K562 (cell line): Measurements from ENCODE around the gene CDH16. TPM values are rescaled to one million over a fixed set of nuclear protein-coding genes. Genes with fewer than 3 reads are reported as not detected.

Experiments
- ATAC-seq: fragments of 200-7000 bp; cut with Tn5 transposase; 3 replicates; pipeline ENCODE4 v1.9.1; 2020; ENCODE audit warnings: moderate library complexity
- Bru-seq: library from RNA; stranded (reverse); fragments of 400-500 nt; gene quantifications from one replicate; lab custom pipeline; 2021; lab: Mats Ljungman, UMichigan
- BruChase-seq, 2 experiments: library from RNA; stranded (reverse); fragments of 400-500 nt; gene quantifications; one replicate each; lab custom pipeline; 2021; lab: Mats Ljungman, UMichigan
- BruUV-seq: library from RNA; stranded (reverse); fragments of 400-500 nt; replicated peaks from 2 replicates; lab custom pipeline; 2021; lab: Mats Ljungman, UMichigan
- CTCF ChIA-PET: fragments of 300-600 bp; formaldehyde crosslinking; extraction: SDS; loops from one replicate; lab custom pipeline; 2021; ENCODE audit warnings: low intra/inter-chr PET ratio; lab: Yijun Ruan, JAX
- POLR2A ChIA-PET: fragments of 300-600, 350-650 bp; sonication (Branson Sonifier 250); formaldehyde crosslinking; extraction: SDS; loops from one replicate; lab custom pipeline; 2021; ENCODE audit warnings: antibody characterized with exemption, inconsistent platforms; lab: Yijun Ruan, JAX
- DNase-seq, 4 experiments: peaks; one replicate each; pipeline versions ENCODE4 v3.0.0 to v3.0.0-alpha.2; 2011 to 2018; ENCODE audit warnings: low spot score in 3 of 4, mixed read lengths in 3 of 4; ENCODE audit errors: extremely low read depth in 1 of 4
- FAIRE-seq: peaks from 2 replicates; lab custom pipeline; 2011; peaks lifted over from hg19 to GRCh38; lab: Jason Lieb, UNC
- H2AFZ ChIP-seq: 2 replicates; pipeline ENCODE4 v1.6.0; 2011; ENCODE audit warnings: low read depth, low read length, control low read depth, inconsistent platforms
- H3K27ac ChIP-seq: fragments of 200-600 bp; 3 replicates; pipeline ENCODE4 v1.8.0; 2011; ENCODE audit warnings: low read depth, mild to moderate bottlenecking, control low read depth, inconsistent platforms, low read length, moderate library complexity, mixed read lengths; ENCODE audit errors: extremely low read depth
- H3K27me3 ChIP-seq, 2 experiments: fragments of 300-600 bp in 1 of 2; 2 replicates in 1 of 2; 3 replicates in 1 of 2; pipeline versions ENCODE4 v1.6.0 to v1.8.0; 2011; ENCODE audit warnings: inconsistent platforms in 2 of 2, low read length in 2 of 2, mild to moderate bottlenecking in 1 of 2, mixed read lengths in 1 of 2, moderate library complexity in 1 of 2; ENCODE audit not compliant: control insufficient read depth in 2 of 2, insufficient read depth in 2 of 2
- H3K36me3 ChIP-seq: fragments of 300-600 bp; 3 replicates; pipeline ENCODE4 v1.8.0; 2011; ENCODE audit warnings: mild to moderate bottlenecking, low read length, inconsistent platforms; ENCODE audit not compliant: control insufficient read depth, insufficient read depth
- H3K4me1 ChIP-seq, 2 experiments: fragments of 200-600 bp in 1 of 2; replicated peaks in 1 of 2; 2 replicates in 1 of 2; 3 replicates in 1 of 2; pipeline versions ENCODE4 v1.5.1 to v1.8.0; 2011; ENCODE audit warnings: inconsistent platforms in 2 of 2, low read length in 2 of 2, mild to moderate bottlenecking in 1 of 2, mixed read lengths in 1 of 2, moderate library complexity in 1 of 2; ENCODE audit not compliant: control insufficient read depth in 2 of 2, insufficient read depth in 2 of 2
- H3K4me2 ChIP-seq: 2 replicates; pipeline ENCODE4 v1.6.1; 2011; ENCODE audit warnings: low read length, control low read depth, inconsistent platforms, mixed read lengths; ENCODE audit not compliant: insufficient read depth
- H3K4me3 ChIP-seq: fragments of 200-600 bp; sonication (generic), shearing (Covaris generic); 2 replicates; pipeline ENCODE4 v1.5.1; 2016; ENCODE audit warnings: control low read depth, inconsistent platforms
- H3K79me2 ChIP-seq: fragments of 200-600 bp; 3 replicates; pipeline ENCODE4 v1.8.0; 2011; ENCODE audit warnings: low read length, inconsistent platforms; ENCODE audit not compliant: control insufficient read depth, insufficient read depth
- H3K9ac ChIP-seq, 2 experiments: 2 replicates each; pipeline versions ENCODE4 v1.6.0 to v1.6.1; 2011; ENCODE audit warnings: low read depth in 2 of 2, low read length in 2 of 2, control low read depth in 1 of 2, inconsistent platforms in 1 of 2, mild to moderate bottlenecking in 1 of 2, mixed read lengths in 1 of 2; ENCODE audit not compliant: insufficient read depth in 1 of 2
- H3K9me1 ChIP-seq: one replicate; pipeline ENCODE4 v1.6.0; 2011; ENCODE audit warnings: inconsistent platforms, mild to moderate bottlenecking, low read length, moderate library complexity; ENCODE audit not compliant: control insufficient read depth, insufficient read depth
- H3K9me3 ChIP-seq: replicated peaks from 2 replicates; pipeline ENCODE4 v1.5.1; 2011; ENCODE audit warnings: low read depth, low read length, inconsistent platforms; ENCODE audit not compliant: control insufficient read depth, insufficient read depth
- H4K20me1 ChIP-seq: replicated peaks from 2 replicates; pipeline ENCODE4 v1.6.1; 2011; ENCODE audit warnings: low read length, inconsistent platforms, mixed read lengths; ENCODE audit not compliant: control insufficient read depth, insufficient read depth
- RBM17 ChIP-seq: fragments of 200-400 bp; formaldehyde crosslinking; IDR thresholded peaks from 2 replicates; pipeline ENCODE4 v1.6.1; 2017; ENCODE audit warnings: low read depth, mild to moderate bottlenecking, low read length, borderline replicate concordance
- ZNF639 ChIP-seq, 2 experiments: fragments of 200-800 bp in 1 of 2; sonication (Bioruptor generic) in 1 of 2; sonication (generic) in 1 of 2; formaldehyde crosslinking in 1 of 2; IDR thresholded peaks in 1 of 2; conservative IDR thresholded peaks in 1 of 2; 2 replicates each; pipeline versions ENCODE4 v1.5.0 to v1.6.1; 2016 to 2020; ENCODE audit warnings: missing compliant biosample characterization in 1 of 2, missing genetic modification characterization in 1 of 2, missing genetic modification reagents in 1 of 2
- WGBS: fragments of 100-300 bp; shearing (Covaris generic); methylation state at CpG from one replicate; pipeline ENCODE4 v1.1.6; 2016; ENCODE audit warnings: low coverage, mixed read lengths; ENCODE audit not compliant: insufficient coverage; ENCODE audit errors: missing lambda C conversion rate; 5-methylcytosine and 5-hydroxymethylcytosine counted together
- in situ Hi-C: fragments of 300-500 bp; cut with MboI; formaldehyde crosslinking; loops from 4 replicates; pipeline ENCODE4 v1.15.0; 2018; ENCODE audit warnings: inconsistent platforms, mixed read lengths
- intact Hi-C: fragments of 100-400 bp; cut with micrococcal nuclease; formaldehyde crosslinking; loops from 2 replicates; pipeline ENCODE4 v1.14.2; 2022
- long read RNA-seq, 3 experiments: library from polyadenylated mRNA in 2 of 3; library from RNA in 1 of 3; unstranded in 2 of 3; stranded (forward) in 1 of 3; transcript quantifications; one replicate each; pipeline ENCODE4 v2.0.0, GENCODE V29; 2019 to 2022
- polyA minus RNA-seq, 3 experiments: library from RNA; depleted of rRNA, polyadenylated mRNA; stranded (reverse); fragments of >200 nt; gene quantifications; 2 replicates each; pipeline ENCODE4 v1.2.3, GENCODE V29; 2011
- polyA plus RNA-seq, 8 experiments: library from polyadenylated mRNA; depleted of rRNA in 4 of 8; stranded (reverse) in 5 of 8; unstranded in 3 of 8; fragments of >200 nt; fragmentation: Nextera tagmentation in 2 of 8; fragmentation: Illumina TruSeq in 1 of 8; extraction: Ambion mirVana in 2 of 8; extraction: Trizol in 1 of 8; gene quantifications; 2 replicates each; pipeline versions ENCODE4 v1.2.1 to v1.2.3, GENCODE V29; 2011 to 2014; ENCODE audit warnings: inconsistent platforms in 1 of 8, missing spikeins in 1 of 8
- total RNA-seq, 7 experiments: library from RNA; depleted of rRNA in 6 of 7; stranded (reverse); fragments of >200 nt in 6 of 7; fragmentation: Illumina TruSeq in 2 of 7; extraction: Trizol in 2 of 7; gene quantifications; 2 replicates each; pipeline versions ENCODE4 v1.2.1 to v1.2.3, GENCODE V29; 2011 to 2021; ENCODE audit warnings: low replicate concordance in 1 of 7

CDH16 gene
- total RNA-seq (2011; cell fraction: chromatin; rRNA removed; ENCODE audit: low replicate concordance): not detected in 2 replicates
- total RNA-seq (2011; cell fraction: nucleolus; rRNA removed): not detected in 2 replicates
- not detected in 2 replicates for total RNA-seq (2011; cell fraction: nucleoplasm; rRNA removed)
- total RNA-seq (2014; rRNA removed) (not detected in 2 replicates), total RNA-seq (2014; rRNA removed; fragmentation: Illumina TruSeq; extraction: Trizol) (not detected in 2 replicates), total RNA-seq (2015; rRNA removed; fragmentation: Illumina TruSeq; extraction: Trizol) (not detected in 2 replicates), total RNA-seq (2021) (not detected in 2 replicates), polyA plus RNA-seq (2011; rRNA removed) (not detected in 2 replicates), polyA plus RNA-seq (2014; fragmentation: Illumina TruSeq; extraction: Trizol) (not detected in 2 replicates), polyA plus RNA-seq (2014; fragmentation: Nextera tagmentation; extraction: Ambion mirVana) (not detected), polyA plus RNA-seq (2014; rRNA removed) (not detected in 2 replicates), polyA minus RNA-seq (2011; rRNA and poly(A)+ RNA removed) (not detected in 2 replicates), Bru-seq, nascent RNA (not detected), BruChase-seq, experiment 1, labeled RNA remaining after a 2-hour chase (not detected), BruChase-seq, experiment 2, labeled RNA remaining after a 6-hour chase (percentile 8 among the genes with signal in this experiment)
- polyA plus RNA-seq (2011; cell fraction: cytosol; rRNA removed): not detected in 2 replicates
- not detected in 2 replicates for polyA plus RNA-seq (2011; cell fraction: nucleus; rRNA removed)
- polyA plus RNA-seq (2012): not detected in 2 replicates
- not detected in 2 replicates for polyA minus RNA-seq (2011; cell fraction: cytosol; rRNA and poly(A)+ RNA removed)
- polyA minus RNA-seq (2011; cell fraction: nucleus; rRNA and poly(A)+ RNA removed): not detected in 2 replicates
- long read RNA-seq, experiment 1: 0 reads
- long read RNA-seq, experiment 2: 0 reads
- long read RNA-seq, experiment 3: 0 reads

- peak within 1 kb of the TSS in 1 of 2 experiments; percentile 48; a peak in 1 of 4 replicates for H3K9ac ChIP-seq
- intact Hi-C loops: no loop called here
- in situ Hi-C loops: no loop called here
- FAIRE-seq: no peak
- H3K4me2 ChIP-seq: no peak within 1 kb of the TSS
- H3K27ac ChIP-seq: no peak within 1 kb of the TSS
- BruUV-seq: no TSS peak
- H3K27me3 ChIP-seq: peaks cover 15 to 67% of the 10 kb centered on the region in 2 experiments; a peak in 4 of 5 replicates
- H3K9me1 ChIP-seq: no peaks in the 10 kb centered on the region
- TF ChIP-seq RBM17 (no peak), ZNF639 (CRISPR knock-in tag; conservative IDR thresholded peaks at IDR 0.05 in 1 of 2, IDR thresholded peaks at IDR 0.05 in 1 of 2) (no peak)
- H3K79me2 ChIP-seq: no peaks in the 10 kb centered on the region
- no peak for DNase-seq
- no peak within 1 kb of the TSS for H2AFZ ChIP-seq
- no peaks in the 10 kb centered on the region for H3K9me3 ChIP-seq
- H3K4me1 ChIP-seq: peaks cover 0 to 20% of the 10 kb centered on the region in 2 experiments; a peak in 2 of 5 replicates
- WGBS: 11% methylated on average over 6 of the region's 7 CpGs
- POLR2A ChIA-PET: interaction anchor here (0.6 to 2.4 kb wide), 8 partner anchors 8 to 263 kb away, joined by 3 to 9 read pairs (median 3); no protein-coding TSS in a partner anchor
- no peak for ATAC-seq
- CTCF ChIA-PET: no interaction called here
- no peaks in the 10 kb centered on the region for H3K36me3 ChIP-seq
- no peak within 1 kb of the TSS for H3K4me3 ChIP-seq
- no peaks in the 10 kb centered on the region; the same call in 1 of the 2 replicates for H4K20me1 ChIP-seq
Measured at GRCh38 chr16:66918803-66919568, at the start of gene CDH16. CDH16 (minus strand) TSS chr16:66918885; CDS start chr16:66918065, 820 bp downstream.
